ENCODE measurements around the gene ARHGAP27.
"Not testable (repeated sequence)": the region's sequence is repeated elsewhere in the genome, so short reads cannot be mapped to it uniquely, and the experiment has no call there.

Gene ARHGAP27

DNA sequence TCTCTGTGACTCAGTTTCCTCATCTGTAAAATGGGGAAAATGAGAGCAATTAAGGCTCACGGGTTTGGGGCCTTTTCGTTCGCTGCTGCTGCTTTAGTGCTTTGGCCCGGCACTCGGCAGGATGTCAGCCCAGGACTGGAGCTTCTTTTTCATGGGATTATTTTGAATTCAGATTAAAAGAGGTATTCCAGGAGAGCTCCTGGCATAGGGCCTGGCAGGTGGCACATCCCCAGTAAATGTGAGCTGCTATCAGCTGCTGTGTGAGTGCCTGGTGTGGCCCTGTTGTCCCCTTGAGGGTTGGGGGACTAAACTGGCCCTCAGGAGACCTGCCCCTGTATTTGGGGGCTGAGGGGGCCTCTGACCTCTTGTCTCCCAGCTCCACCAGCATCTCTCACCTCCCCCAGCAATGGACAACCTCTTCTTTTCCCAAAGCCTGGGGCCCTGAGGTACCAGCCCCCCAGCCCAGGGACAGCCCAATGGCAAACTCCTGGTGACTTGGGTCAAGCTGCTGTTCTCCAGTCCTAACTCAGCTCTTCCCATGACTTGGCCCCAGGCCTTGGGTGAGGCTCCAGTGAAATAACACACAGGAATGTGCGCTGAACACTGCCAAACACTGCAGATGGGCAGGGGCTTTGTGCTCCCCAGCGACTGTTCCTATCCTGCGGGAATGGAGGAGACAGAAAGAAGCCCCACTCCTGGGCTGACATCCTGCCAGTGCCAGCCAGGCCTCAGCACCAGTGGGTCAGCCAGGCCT lies 14.4 kb upstream of the ARHGAP27 start:
- not testable (repeated sequence) for DNase-seq

DNA sequence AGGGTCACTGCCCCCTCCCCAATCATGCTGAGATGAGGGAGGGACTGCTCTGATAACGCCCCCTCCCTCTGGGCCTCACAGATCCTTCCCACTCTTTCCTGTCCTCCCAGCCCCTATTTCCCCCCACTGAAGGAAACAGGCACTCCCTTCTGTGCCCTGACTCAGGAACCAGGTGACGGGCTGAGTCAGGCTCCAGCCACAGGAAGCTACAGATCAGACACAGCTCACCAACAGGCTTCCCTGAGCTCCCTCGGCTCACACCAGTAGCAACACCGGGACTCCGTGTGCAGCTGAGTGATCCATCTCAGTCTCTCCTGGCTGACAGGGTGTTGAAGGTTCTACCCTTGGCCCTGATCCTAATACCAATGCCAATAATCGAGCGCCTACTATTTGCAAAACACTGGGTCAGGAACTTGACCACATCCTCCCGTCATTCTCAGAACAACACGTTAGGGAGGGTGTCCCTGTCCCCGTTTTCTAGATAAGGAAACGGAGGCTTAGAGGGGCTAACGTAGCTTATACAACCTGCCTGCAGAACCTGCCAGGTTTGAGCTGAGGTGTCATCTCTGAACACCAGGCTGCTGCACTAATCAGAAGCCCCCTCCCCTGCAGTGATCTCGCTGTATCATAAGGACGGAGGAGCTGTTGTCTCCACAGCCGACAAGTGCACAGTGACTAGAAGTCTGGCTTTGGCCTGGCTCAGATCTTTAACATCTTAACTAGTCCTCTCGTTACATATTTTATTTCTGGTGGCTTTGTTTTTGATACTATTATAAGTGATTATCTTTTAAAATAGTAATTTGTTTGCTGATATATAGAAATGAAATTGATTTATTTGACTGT lies 13.5 kb upstream of the ARHGAP27 start:
- not testable (repeated sequence) for DNase-seq

DNA sequence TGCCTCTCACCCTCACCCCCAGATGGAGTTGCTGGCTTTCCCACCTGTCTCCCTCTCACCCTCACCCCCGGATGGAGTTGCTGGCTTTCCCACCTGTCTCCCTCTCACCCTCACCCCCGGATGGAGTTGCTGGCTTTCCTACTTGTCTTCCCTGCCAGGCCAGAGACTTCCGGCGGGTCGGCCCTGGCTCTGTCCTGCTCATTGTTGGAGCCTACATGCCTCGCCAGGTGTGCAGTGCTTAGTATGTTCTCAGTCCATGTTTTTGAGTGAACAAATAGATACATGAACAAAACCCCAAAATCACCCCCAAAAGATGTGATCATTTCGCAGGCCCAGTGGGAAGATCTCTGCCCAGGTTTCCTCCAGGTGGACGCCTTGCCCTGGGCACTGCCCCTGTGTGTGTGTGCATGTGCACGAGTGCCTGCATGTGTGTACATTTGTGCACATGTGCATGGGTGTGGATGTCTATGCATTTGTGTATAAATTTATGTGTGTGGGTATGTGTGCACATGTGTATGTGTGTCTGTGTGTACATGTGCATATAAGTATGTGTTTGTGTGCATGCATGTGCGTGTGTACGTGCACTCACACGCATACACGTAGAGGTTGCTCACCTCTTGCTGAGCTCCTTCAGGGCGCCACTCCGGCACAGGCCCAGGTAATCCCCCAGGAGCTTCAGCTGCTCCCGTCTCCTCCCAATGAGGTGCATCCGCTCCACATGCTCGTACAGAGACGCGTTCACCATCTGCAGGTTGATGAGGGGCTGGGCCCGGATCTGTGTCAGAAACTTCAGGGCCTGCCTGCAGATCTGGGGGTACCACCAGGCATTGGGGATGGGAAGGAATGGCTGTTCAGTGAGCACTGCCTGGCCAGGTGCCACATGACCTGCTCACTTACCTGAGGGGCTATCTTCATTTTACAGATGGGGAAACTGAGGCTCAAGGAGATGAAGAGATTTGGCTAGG lies 12.5 kb upstream of the ARHGAP27 start:
- DNase-seq = not testable (repeated sequence)

DNA sequence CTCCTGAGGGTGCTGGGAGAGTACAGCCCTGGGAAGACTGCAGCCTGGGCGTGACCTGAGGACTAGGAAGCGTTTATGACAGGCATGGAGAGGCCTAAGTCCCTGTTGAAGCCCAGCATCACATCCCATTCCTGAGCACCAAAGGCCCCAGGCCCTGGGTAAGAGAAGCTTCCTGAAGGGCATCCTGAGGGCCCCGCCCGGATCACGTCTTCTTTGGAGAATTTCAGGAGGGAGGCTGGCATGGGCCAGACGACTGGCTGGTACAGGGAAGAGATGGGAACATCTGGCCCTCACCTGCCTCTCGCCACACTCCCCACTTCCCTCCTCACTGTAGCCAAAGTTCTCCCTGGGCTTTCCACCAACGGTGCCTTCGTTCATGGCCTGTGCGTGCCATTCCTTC lies 11.6 kb upstream of the ARHGAP27 start:
- DNase-seq = not testable (repeated sequence)

DNA sequence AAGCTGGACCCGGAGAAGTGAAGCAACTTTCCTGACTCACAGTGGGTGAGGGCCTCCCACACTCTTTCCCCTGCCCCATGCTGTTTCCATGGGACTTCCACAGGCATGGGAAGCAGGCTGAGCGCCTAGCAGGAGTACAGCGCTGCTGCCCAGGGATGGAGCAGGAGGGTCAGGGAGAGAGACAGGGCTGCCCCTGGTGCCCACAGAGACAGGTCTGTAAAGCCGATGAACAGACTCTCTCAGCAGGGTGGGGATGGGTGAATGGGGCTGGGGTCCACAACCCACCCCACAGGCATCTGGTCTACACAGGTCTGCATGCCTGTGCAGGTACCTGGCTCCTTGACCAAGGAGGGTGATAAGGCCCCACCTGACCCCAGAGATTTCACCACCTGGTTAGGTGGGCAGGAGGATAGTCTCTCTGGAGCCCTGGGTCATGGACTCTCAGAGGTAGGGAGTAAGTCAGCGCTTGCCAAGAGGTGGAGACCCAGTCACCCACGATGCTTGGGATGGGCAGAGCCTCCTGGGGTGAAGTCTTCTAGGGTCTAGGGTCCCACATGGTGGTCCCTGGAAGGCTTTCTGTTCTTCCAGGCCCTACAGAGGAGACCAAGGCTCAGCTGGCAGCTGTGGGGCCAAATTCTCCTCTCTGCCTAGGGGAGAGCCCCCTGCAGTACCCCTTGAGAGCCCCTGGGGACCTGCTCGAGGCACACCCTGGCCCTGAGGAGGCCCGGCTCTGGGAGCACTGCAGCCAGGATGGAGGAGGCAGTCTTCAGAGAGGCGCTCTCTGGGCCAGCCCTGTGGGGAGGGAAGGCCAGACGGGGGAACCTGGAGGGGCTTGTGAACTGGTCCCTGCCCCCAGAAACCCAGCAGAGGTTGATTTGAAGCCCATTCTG lies 10.9 kb upstream of the ARHGAP27 start:
- not testable (repeated sequence) for DNase-seq

DNA sequence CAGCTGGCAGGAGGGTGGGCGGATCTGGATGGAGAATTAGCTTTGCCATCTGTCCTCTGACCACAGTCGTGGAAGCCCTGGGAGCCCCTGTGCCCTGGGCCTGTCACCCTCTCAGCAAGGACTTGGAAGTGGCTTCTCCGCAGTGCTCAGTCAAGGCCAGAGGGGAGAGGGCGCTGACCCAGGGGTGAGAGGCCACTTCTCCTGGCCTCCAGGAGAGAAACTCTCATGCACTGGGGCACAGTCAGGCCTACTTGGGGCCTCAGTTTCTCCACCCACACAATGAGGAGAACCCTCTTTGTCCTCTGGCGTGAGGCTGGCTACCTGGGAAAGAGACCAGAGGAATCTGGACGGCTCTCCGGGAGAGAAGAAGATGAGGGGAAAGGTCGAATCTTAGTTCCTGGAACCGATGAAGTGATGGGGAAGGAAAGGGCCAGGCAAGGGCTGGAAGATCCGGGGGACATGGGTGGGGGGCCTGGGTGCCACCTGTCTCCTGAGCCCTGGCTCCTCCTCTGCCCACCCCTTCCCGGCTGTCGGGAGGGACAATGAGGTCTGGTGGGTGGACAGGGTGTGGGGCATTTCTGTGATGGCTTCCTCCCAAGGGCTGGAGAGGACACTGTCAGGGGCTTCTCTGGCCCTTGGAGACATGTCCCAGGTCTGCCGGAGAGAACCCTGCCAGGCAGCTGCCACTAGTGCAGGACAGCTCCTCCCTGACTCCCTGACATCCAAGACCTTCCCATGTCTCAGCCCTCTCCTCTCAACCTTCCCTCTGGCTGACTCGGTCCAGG lies 9.0 kb upstream of the ARHGAP27 start:
- DNase-seq = no peak

DNA sequence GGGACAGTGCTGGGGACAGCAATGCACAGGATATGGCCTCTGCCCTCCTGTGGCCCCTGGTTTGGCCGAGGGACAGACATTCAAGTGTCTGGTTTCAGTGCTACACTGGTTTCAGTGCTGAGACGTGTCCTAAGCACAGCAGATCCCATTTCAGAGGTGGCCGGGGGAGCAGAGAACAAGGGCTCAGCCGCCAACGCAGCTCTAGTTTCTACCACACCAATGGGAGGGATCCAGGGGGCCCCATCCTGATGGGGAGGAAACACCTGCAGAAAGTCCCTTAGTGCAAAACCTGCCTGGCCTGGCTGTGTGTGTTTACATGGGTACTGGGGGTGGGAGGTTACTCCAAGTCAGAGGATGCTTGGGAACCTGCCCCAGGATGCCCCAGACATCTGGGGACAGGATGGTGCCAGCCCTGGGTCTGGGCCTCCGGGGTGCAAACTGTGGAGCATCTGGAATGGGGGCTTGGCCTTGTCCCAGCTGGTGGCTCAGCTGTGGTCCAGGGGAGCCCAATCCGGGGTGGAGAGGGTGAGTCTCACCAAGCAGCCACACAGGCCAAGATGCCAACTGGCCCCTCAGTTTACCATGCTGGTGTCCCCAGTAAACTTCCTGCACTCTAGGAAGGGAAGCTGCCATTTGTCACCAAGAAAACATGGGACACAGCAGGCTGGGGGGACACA lies 8.3 kb upstream of the ARHGAP27 start:
- not testable (repeated sequence) for DNase-seq

DNA sequence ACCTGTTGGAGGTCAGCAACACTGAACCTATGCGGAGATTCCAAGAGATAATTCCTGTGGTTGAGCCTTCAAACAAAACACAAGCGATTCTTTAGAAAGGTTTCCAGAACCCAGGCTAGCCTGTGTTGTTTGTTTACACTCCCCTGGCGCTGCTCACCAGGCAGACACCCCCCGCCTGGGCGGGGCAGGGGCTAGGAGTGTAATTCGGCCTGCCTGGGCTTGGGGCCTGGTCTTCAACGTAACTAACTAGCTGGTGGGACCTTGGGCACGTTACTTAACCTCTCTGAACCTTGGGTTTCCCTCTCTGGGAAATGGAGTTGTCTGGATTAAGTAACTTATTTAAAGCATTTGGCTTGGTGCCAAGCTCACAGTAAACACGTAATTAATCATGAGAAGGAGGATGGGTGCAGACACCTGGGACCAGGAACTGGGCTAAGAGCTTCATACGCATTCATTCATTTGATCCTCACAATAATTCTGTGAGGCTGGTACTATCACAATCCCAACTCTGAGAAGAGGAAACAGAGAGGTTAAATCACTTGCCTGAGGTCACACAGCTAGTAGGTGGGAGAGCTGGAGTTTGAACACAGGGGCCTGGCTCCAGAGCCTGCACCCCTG lies 7.6 kb upstream of the ARHGAP27 start:
- DNase-seq = no peak

DNA sequence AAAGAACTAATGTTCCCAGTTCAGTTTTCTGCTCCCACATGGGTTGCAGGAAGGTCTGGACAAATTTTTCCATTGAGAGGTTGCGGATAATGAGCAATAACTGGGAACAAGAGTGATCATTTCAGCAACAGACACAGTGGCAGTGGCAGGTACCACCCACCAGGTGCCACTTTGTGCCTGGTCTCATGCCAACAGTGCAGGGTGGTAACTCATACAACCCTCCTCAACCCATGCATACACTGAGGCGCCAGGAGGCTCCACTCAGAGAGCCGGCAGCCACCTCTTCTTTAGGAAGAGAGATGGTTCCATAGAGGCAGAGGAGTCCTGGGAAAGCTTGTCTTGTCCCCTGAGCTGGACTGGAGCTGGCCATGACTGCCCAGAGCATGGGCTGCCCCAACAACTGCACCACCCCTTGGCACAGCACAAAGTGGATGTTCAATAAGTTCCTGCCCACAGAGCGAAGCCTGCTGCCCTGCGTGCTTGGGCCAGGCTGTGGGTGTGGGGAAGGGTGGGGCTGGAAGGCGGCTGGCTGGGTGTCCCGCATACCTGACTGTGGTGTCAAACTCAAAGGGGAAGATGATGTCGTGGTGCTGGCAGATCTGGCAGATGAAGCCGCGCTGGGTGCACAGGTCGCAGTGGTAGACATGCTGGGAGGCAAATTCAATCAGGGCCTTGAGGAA lies 6.4 kb upstream of the ARHGAP27 start:
- DNase-seq = no peak

DNA sequence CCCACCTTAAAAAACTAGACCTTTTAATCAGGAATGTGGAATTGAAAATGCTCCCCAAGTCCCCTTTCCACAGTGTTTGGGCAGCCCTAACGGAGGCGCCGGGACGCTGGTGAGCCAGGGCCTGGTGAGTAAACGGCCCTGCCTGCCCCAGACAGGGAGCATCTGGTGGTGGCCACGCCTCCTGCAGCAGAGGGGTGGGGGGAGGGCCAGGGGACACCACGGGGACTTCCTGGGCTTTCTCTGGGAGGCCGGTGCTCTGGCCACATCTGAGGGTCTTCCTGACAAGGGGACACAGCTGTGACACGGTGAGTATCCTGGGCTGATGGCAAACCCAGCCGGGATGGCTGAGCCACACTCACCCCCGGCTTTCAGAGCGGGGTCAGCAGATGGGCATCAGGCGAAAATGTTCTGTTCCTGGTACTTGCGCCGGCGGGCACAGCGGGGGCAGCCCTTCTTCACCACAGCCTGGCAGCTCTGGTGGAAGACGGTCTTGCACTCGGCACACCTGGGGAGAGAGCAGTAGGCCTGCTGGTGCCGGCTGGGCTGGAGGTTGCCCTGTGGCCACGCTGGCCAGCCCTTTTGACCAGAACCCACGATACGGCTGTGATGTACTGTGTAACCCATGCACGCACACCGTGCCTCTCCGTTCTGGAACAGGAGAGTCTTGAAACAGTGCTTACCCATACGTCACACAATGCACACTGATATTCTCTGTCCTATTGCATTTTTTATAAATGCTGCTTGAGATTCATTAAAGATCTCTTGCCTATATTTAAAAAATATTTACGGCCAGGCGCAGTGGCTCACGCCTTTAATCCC lies 5.0 kb upstream of the ARHGAP27 start:
- DNase-seq = no peak

DNA sequence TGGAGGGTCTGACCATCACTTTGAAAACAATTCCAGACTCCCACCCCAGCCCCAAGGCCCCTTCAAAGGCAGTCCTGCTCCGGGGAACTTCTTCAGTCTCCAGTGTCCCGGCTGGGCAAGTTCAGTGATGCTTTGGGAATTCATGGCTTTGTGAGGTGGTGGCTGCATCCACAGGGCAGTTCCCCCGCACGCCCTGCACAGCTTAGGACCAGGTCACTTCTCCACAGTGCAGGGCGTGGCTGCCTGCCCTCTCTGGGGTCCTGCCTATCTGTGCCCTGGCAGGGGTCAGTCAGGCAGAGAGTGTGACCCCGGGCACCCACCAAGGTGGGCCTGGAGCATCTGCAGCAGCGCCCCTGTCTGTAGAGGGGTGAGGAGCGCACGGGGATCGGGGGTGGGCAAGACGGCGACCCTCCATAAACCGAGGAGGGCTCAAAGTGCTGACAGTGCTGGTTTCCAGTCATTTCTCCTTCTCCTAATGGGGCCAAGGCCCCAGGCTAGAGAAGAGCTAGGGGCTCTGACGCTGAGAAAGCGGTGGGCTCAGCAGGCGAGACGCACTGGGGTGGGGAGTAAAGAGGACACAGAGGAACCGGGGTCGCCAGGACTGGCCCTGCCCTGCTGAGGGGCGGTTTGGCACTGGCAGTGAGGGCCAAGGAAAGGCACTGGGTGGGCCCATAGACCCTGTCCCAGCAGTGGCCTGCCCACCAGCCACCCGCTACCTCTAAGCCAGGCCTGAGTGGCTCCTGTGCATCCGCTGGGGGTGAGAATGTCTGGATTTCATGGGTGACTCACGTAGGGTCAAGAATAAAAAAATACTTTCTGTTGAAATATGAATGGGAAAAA lies 4.2 kb upstream of the ARHGAP27 start:
- no peak for DNase-seq

DNA sequence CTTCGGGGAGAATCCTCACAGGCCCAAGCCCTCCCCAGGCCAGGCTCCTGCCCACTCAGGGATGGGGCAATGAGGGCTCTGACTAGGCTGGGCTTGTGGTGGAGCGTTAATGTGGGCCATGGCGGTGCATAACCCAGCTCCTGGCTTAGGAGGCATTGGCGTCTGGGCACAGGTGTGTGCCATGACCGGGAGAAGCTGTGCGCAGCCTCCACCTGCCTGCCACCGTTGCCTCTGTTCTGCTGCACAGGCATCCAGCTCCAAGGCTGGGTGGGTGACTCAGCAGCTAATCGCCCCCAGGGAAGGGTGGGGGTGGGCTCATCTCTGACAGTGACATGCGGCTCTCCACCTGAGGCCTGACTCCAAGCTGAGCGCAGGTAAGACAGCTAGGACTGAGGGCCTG lies 3.5 kb upstream of the ARHGAP27 start:
- DNase-seq = no peak

DNA sequence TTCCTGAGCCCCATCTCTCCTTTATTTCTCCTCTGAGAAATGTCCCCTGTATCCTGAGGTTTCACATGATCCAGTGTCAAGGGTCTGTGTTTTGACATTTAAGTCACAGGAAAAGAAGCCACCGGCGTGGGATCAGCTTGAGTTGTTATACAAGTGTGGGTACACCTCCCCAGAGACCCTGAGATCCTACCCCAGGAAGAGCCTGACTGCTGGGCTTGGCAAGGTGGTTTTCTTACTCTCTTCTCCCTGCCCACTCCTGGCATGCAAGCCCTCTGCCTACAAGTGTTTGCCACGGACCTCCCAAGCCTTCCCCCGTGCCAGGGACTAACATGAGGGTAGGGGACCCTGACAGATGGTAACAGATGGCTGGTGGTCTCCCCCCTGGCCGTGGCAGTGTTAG lies 2.8 kb upstream of the ARHGAP27 start:
- DNase-seq = no peak

DNA sequence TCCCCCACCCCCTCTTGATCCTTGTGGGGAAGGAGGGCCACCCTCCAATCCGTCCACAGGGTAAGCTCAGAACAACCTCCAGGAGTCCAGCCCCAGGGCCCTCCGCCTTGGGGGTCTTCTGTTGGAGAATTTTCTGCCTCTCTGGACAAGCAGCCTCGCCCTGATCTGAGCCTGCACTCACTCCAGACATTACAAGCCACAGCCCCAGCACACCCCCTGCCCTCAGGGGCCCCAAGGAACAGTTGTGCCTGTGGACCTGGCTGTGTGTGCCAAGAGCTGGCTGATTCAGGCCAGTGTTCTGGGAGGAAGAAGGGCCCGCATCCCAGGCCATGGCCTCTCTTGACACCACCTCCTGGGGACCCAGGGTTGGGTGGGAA lies 477 bp upstream of the ARHGAP27 start:
- DNase-seq = no peak

DNA sequence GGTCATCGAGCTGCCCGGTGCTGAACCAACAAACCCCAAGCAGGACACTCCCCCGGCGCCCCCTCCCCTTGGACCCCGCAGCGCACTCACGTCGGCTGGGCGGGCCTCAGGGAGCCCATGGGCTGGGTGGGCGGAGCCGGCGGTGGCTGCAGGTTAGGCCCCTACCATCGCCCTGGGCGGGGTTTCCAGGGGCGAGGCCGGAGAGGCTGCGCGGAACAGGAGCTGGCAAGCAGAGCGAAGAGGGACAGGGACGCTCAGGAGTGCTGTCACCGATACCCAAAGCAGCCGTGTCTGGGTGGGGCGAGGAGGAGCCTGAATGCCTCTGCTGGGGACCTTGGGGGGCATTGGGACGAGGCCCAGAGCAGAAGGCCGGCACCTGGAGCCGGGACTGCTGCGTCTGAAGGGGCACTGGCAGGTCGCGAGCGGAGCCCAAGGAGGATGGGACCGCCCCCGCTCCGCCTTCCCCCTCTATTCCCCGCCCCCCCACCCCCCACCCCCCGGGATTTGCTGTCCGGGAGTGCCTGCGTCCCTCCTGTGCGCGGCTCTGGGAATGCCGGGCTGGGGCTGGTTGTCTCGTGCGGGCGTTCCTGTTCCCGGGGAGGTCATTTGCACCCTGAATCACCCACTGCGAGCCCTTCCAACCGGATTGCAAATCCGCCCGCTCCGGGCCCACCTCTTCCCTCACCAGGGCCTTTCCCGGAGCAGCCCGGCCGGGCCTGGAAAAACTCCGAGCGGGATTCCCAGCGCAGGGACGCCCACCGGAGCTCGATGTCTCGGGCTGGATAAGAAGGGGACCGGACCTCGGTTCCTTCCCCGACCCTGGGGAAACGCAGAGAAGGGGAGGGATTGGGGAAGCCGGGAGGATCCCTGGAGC lies 902 bp downstream of the ARHGAP27 start:
- DNase-seq = peak; percentile 70

DNA sequence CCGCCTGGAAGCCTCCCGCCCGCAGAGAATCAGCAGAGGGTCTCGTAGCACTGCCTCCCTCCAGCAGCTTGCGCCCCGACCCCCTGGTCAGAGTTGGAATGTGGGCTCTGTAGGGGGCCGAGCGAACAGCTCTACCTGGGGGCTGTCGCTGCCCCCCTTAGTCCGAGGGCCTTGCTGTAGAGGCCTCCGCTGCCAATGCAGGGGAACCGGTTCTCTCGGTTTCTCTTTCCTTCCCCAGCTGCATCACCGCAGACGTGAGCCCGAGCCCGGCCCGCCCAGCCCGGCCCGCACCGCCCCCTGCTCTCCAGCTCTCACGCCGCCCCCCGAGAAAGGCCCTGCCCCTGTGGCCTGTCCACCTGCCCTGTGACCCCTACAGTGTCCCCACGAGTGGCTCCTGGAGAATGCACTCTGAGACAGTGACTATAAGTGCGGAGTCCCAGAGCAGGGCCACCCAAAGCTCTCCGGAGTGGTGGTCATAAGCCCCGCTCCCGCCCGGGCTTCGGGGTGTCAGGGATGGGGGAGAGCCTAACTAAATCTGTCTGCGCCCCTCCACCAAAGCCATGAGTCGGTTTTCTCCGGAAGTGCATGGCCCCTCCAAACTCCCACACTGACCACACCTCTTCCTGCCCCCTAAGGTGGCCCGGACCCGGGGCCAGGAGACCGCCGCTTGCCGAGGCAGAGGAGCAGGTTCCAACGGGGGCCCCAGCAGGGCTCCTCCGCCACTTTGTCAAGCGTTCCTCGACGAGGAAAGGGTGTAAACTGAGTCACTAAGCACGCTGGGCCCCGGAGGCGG lies 1.7 kb downstream of the ARHGAP27 start:
- DNase-seq = no peak

Data from NCI-H2227 treated with DMSO at 0.1 percent for 48 hours (cell line).